ENCODE results near the gene PRKAB2.

DNA sequence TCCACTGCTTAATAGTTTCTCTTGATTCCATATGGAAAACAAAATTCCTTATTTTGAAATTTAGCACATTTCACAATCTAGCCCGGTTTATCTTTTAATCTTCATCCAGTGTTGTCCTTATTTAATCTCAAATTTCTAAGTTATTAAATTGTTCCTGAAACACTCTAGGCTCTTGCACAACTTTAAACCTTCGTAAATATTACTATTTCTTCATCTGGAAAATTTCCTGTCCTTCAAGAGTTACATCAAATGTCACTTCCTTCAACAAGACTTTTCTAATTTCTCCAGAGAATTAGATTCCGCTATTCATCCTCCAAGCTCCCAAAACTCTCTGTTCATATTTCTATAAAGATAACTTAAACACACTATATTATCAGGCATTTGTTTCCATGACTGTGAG, 46.3 kb upstream of the PRKAB2 start:
- TF ChIP-seq, protein P1, sequence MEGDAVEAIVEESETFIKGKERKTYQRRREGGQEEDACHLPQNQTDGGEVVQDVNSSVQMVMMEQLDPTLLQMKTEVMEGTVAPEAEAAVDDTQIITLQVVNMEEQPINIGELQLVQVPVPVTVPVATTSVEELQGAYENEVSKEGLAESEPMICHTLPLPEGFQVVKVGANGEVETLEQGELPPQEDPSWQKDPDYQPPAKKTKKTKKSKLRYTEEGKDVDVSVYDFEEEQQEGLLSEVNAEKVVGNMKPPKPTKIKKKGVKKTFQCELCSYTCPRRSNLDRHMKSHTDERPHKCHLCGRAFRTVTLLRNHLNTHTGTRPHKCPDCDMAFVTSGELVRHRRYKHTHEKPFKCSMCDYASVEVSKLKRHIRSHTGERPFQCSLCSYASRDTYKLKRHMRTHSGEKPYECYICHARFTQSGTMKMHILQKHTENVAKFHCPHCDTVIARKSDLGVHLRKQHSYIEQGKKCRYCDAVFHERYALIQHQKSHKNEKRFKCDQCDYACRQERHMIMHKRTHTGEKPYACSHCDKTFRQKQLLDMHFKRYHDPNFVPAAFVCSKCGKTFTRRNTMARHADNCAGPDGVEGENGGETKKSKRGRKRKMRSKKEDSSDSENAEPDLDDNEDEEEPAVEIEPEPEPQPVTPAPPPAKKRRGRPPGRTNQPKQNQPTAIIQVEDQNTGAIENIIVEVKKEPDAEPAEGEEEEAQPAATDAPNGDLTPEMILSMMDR (IDR thresholded peaks at IDR 0.05; ENCODE audit: low read length): no peak
- TF ChIP-seq EZH2 (IDR thresholded peaks at IDR 0.05; ENCODE audit: borderline replicate concordance, low read length): no peak

Data from OCI-LY1 (cell line).